ENCODE results near the gene KRTAP19-2. TPM values are rescaled to one million over a fixed set of nuclear protein-coding genes. Genes with fewer than 3 reads are reported as not detected.

Gene KRTAP19-2
- polyA plus RNA-seq, 1 donor from 2014 or later = not detected

DNA sequence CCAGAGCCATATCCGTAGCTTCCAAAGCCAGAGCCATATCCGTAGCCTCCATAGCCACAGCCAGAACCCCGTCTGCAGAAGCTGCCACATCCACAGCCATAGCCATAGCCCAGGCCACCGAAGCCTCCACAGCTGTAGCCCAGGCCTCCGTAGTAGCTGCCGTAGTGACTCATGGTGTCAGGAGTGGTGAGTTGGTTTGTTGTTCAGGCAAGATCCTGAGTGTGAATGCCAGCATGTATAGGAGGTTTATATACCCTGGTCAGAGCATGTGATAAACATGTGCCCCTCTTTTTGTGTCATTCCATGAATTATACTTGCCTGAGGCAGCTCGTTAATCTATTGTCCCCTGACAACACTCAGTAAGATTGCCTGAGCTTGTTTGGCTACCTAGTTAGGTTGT lies 7.1 kb downstream of the KRTAP19-2 start, which contains the start of gene KRTAP19-1:
Gene KRTAP19-1 (minus strand): TSS at position 223 of the 400 bp plus-strand sequence. CDS start 50 bp downstream, at position 173.
- no peaks in the 10 kb centered on the region for H3F3A ChIP-seq (ENCODE audit: insufficient read depth, low read length, poor library complexity, severe bottlenecking)
- TF ChIP-seq EZH2 (IDR thresholded peaks at IDR 0.05; ENCODE audit: borderline replicate concordance, insufficient read depth, low read length, poor library complexity, severe bottlenecking) = no peak
- no peak for TF ChIP-seq MXI1 (conservative IDR thresholded peaks at IDR 0.05; ENCODE audit: poor library complexity, severe bottlenecking)
- TF ChIP-seq RAD21 (conservative IDR thresholded peaks at IDR 0.05) = no peak
- no peak for TF ChIP-seq EP300 (conservative IDR thresholded peaks at IDR 0.05; ENCODE audit: poor library complexity, severe bottlenecking)
- TF ChIP-seq, protein P1, sequence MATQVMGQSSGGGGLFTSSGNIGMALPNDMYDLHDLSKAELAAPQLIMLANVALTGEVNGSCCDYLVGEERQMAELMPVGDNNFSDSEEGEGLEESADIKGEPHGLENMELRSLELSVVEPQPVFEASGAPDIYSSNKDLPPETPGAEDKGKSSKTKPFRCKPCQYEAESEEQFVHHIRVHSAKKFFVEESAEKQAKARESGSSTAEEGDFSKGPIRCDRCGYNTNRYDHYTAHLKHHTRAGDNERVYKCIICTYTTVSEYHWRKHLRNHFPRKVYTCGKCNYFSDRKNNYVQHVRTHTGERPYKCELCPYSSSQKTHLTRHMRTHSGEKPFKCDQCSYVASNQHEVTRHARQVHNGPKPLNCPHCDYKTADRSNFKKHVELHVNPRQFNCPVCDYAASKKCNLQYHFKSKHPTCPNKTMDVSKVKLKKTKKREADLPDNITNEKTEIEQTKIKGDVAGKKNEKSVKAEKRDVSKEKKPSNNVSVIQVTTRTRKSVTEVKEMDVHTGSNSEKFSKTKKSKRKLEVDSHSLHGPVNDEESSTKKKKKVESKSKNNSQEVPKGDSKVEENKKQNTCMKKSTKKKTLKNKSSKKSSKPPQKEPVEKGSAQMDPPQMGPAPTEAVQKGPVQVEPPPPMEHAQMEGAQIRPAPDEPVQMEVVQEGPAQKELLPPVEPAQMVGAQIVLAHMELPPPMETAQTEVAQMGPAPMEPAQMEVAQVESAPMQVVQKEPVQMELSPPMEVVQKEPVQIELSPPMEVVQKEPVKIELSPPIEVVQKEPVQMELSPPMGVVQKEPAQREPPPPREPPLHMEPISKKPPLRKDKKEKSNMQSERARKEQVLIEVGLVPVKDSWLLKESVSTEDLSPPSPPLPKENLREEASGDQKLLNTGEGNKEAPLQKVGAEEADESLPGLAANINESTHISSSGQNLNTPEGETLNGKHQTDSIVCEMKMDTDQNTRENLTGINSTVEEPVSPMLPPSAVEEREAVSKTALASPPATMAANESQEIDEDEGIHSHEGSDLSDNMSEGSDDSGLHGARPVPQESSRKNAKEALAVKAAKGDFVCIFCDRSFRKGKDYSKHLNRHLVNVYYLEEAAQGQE (IDR thresholded peaks at IDR 0.05; ENCODE audit: borderline replicate concordance) = no peak
- TF ChIP-seq POLR2AphosphoS5 (IDR thresholded peaks at IDR 0.05) = no peak
- no peak for TF ChIP-seq SMC3 (conservative IDR thresholded peaks at IDR 0.05; ENCODE audit: poor library complexity)
- TF ChIP-seq, protein P2, sequence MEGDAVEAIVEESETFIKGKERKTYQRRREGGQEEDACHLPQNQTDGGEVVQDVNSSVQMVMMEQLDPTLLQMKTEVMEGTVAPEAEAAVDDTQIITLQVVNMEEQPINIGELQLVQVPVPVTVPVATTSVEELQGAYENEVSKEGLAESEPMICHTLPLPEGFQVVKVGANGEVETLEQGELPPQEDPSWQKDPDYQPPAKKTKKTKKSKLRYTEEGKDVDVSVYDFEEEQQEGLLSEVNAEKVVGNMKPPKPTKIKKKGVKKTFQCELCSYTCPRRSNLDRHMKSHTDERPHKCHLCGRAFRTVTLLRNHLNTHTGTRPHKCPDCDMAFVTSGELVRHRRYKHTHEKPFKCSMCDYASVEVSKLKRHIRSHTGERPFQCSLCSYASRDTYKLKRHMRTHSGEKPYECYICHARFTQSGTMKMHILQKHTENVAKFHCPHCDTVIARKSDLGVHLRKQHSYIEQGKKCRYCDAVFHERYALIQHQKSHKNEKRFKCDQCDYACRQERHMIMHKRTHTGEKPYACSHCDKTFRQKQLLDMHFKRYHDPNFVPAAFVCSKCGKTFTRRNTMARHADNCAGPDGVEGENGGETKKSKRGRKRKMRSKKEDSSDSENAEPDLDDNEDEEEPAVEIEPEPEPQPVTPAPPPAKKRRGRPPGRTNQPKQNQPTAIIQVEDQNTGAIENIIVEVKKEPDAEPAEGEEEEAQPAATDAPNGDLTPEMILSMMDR (IDR thresholded peaks at IDR 0.05; ENCODE audit: poor library complexity, severe bottlenecking) = no peak
- TF ChIP-seq TAF1 (IDR thresholded peaks at IDR 0.05; ENCODE audit: low read depth) = no peak
- no peaks in the 10 kb centered on the region for H3K9me2 ChIP-seq (ENCODE audit: insufficient read depth, low read length)
- H3K27ac ChIP-seq (ENCODE audit: low read length) = no peak within 1 kb of the TSS
- H3K27me3 ChIP-seq (ENCODE audit: insufficient read depth, low read depth, low read length) = no peaks in the 10 kb centered on the region
- H2AFZ ChIP-seq (ENCODE audit: low read depth, low read length) = no peak within 1 kb of the TSS
- H3K36me3 ChIP-seq (ENCODE audit: insufficient read depth, low read length) = no peaks in the 10 kb centered on the region
- H4K20me1 ChIP-seq (ENCODE audit: insufficient read depth) = no peaks in the 10 kb centered on the region
- H3K9me3 ChIP-seq (ENCODE audit: low read length) = no peaks in the 10 kb centered on the region
- H3K4me3 ChIP-seq (ENCODE audit: low read length) = no peak within 1 kb of the TSS
- H3K9ac ChIP-seq (ENCODE audit: low read length) = no peak within 1 kb of the TSS
- no peak within 1 kb of the TSS for H3K4me2 ChIP-seq (ENCODE audit: low read length)
- H3K79me2 ChIP-seq (replicated peaks; ENCODE audit: insufficient read depth, low read length) = no peaks in the 10 kb centered on the region

DNA sequence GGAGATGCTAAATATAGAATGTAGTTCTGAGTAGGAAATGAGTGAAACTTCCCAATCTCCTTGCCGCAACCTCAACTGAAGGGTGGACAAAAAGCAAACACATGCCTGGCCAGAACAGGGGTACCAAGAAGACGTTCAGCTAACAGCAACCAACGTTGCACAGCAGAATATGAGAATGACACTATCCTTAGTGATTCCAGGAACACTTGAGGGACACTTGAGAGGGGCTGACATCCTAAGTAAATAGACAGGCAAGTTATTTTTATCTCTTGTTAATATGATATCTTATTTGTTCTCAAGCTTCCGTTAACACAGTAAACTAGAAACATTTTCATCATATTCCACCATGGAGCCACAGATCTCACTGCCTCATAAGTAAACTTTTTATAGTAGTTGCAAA lies 8.0 kb downstream of the KRTAP19-2 start:
- H3K27me3 ChIP-seq (ENCODE audit: insufficient read depth, low read depth, low read length) = no peaks in the 10 kb centered on the region
- no peaks in the 10 kb centered on the region for H3F3A ChIP-seq (ENCODE audit: insufficient read depth, low read length, poor library complexity, severe bottlenecking)
- H3K36me3 ChIP-seq (ENCODE audit: insufficient read depth, low read length) = no peaks in the 10 kb centered on the region
- TF ChIP-seq SMC3 (conservative IDR thresholded peaks at IDR 0.05; ENCODE audit: poor library complexity) (no peak), EP300 (conservative IDR thresholded peaks at IDR 0.05; ENCODE audit: poor library complexity, severe bottlenecking) (no peak), MXI1 (conservative IDR thresholded peaks at IDR 0.05; ENCODE audit: poor library complexity, severe bottlenecking) (no peak), POLR2AphosphoS5 (IDR thresholded peaks at IDR 0.05) (no peak), TAF1 (IDR thresholded peaks at IDR 0.05; ENCODE audit: low read depth) (no peak), EZH2 (IDR thresholded peaks at IDR 0.05; ENCODE audit: borderline replicate concordance, insufficient read depth, low read length, poor library complexity, severe bottlenecking) (no peak), RAD21 (conservative IDR thresholded peaks at IDR 0.05) (no peak)
- TF ChIP-seq, protein P1 (IDR thresholded peaks at IDR 0.05; ENCODE audit: borderline replicate concordance) = no peak
- TF ChIP-seq, protein P2 (IDR thresholded peaks at IDR 0.05; ENCODE audit: poor library complexity, severe bottlenecking) = no peak
- H4K20me1 ChIP-seq (ENCODE audit: insufficient read depth) = no peaks in the 10 kb centered on the region
- no peaks in the 10 kb centered on the region for H3K79me2 ChIP-seq (replicated peaks; ENCODE audit: insufficient read depth, low read length)
- no peak overlapping the region for H3K27ac ChIP-seq (ENCODE audit: low read length)
- no peak overlapping the region for H3K4me2 ChIP-seq (ENCODE audit: low read length)
- no peaks in the 10 kb centered on the region for H3K9me3 ChIP-seq (ENCODE audit: low read length)
- no peaks in the 10 kb centered on the region for H3K9me2 ChIP-seq (ENCODE audit: insufficient read depth, low read length)
- H3K4me3 ChIP-seq (ENCODE audit: low read length) = no peak overlapping the region
- H2AFZ ChIP-seq (ENCODE audit: low read depth, low read length) = no peak overlapping the region
- H3K9ac ChIP-seq (ENCODE audit: low read length) = no peak overlapping the region

Data from neural cell (in vitro differentiated cells).